Measurements from ENCODE around the gene CADPS2. TPM values are rescaled to one million over a fixed set of nuclear protein-coding genes. Genes with fewer than 3 reads are reported as not detected.
"Not testable (repeated sequence)": the region's sequence is repeated elsewhere in the genome, so short reads cannot be mapped to it uniquely, and the experiment has no call there.

Gene CADPS2
- total and polyA plus RNA-seq, 2 donors (not counting 3 experiments of a cell fraction or from before 2014, with no cell fraction given), result 9.5 to 22.6 TPM

DNA sequence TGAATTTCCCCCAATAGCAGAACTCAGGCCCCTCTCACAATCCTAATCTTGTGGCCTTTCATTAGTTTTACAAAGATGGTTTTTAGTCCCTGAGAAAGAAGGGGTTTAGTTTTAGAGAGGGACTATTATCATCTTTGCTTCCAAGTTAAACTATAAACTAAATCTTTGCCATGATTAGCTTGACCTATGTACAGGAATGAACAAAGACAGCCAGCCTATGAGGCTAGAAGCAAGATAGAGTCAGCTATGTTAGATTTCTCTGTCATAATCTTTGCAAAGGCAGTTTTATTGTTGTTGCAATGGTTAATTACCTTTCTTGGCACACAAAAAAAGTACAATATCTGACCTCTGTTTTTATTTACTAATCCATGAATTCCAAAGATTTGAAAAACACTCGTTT lies 206.4 kb downstream of the CADPS2 start:
- no peak for DNase-seq (ENCODE audit: low read depth, low spot score)
- H3K27ac ChIP-seq (ENCODE audit: insufficient read depth, low read depth, low read length), result no peak overlapping the region
- ChIA-PET CTCF (no interaction called here), POLR2A (no interaction called here)
- dilution Hi-C loops (cut with MboI; ENCODE audit: extremely low pct_ligation_motif_present, low sequenced_read_pairs), result no loop called here
- H3K27me3 ChIP-seq (ENCODE audit: control insufficient read depth in 2 of 2, insufficient read depth in 2 of 2, low read length in 2 of 2), result no peaks in the 10 kb centered on the region
- no TSS peak for BruUV-seq (replicated peaks)
- no peak overlapping the region for H3K9ac ChIP-seq (replicated peaks; ENCODE audit: extremely low read depth, insufficient read depth, low read length)
- H3K79me2 ChIP-seq (ENCODE audit: control insufficient read depth, insufficient read depth, low read length), result no peaks in the 10 kb centered on the region
- TF ChIP-seq JUN (IDR thresholded peaks at IDR 0.05; ENCODE audit: borderline replicate concordance, insufficient read depth, insufficient read length, low read depth) (no peak), EZH2 (IDR thresholded peaks at IDR 0.05; ENCODE audit: borderline replicate concordance, low read depth, low read length, severe bottlenecking) (no peak), POLR2AphosphoS5 (IDR thresholded peaks at IDR 0.05; ENCODE audit: insufficient read depth, low read depth, low read length) (no peak), POLR2A (IDR thresholded peaks at IDR 0.05; ENCODE audit: low read depth, low read length) (no peak), FOS (IDR thresholded peaks at IDR 0.05; ENCODE audit: borderline replicate concordance, insufficient read depth, low read length) (no peak), GATA2 (IDR thresholded peaks at IDR 0.05; ENCODE audit: insufficient read depth, insufficient read length, low read depth, low read length) (no peak), MYC (IDR thresholded peaks at IDR 0.05; ENCODE audit: low read depth, low read length) (no peak)
- TF ChIP-seq, protein P1, sequence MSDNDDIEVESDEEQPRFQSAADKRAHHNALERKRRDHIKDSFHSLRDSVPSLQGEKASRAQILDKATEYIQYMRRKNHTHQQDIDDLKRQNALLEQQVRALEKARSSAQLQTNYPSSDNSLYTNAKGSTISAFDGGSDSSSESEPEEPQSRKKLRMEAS (IDR thresholded peaks at IDR 0.05; ENCODE audit: insufficient read depth, insufficient read length), result no peak
- TF ChIP-seq, protein P2, sequence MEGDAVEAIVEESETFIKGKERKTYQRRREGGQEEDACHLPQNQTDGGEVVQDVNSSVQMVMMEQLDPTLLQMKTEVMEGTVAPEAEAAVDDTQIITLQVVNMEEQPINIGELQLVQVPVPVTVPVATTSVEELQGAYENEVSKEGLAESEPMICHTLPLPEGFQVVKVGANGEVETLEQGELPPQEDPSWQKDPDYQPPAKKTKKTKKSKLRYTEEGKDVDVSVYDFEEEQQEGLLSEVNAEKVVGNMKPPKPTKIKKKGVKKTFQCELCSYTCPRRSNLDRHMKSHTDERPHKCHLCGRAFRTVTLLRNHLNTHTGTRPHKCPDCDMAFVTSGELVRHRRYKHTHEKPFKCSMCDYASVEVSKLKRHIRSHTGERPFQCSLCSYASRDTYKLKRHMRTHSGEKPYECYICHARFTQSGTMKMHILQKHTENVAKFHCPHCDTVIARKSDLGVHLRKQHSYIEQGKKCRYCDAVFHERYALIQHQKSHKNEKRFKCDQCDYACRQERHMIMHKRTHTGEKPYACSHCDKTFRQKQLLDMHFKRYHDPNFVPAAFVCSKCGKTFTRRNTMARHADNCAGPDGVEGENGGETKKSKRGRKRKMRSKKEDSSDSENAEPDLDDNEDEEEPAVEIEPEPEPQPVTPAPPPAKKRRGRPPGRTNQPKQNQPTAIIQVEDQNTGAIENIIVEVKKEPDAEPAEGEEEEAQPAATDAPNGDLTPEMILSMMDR (IDR thresholded peaks at IDR 0.05; ENCODE audit: extremely low read depth in 1 of 2, insufficient read depth in 1 of 2, low read depth in 1 of 2, low read length in 2 of 2), result no peak
- no peaks in the 10 kb centered on the region for H4K20me1 ChIP-seq (replicated peaks; ENCODE audit: control insufficient read depth, extremely low read depth, insufficient read depth, low read length)
- FAIRE-seq, result no peak
- no peaks in the 10 kb centered on the region for H3K9me3 ChIP-seq (replicated peaks; ENCODE audit: control insufficient read depth, insufficient read depth, low read length)
- H3K4me2 ChIP-seq (ENCODE audit: insufficient read depth, low read length), result no peak overlapping the region
- no peaks in the 10 kb centered on the region for H3K4me1 ChIP-seq (ENCODE audit: control insufficient read depth, extremely low read depth, insufficient read depth, low read length)
- intact Hi-C loops (cut with micrococcal nuclease), result no loop called here
- no peaks in the 10 kb centered on the region for H3K9me1 ChIP-seq (replicated peaks; ENCODE audit: control insufficient read depth, extremely low read depth, insufficient read depth, low read length)
- no peak overlapping the region for H3K4me3 ChIP-seq (replicated peaks in 1 of 3; ENCODE audit: insufficient read depth in 1 of 3, low read depth in 1 of 3, low read length in 3 of 3)
- no peaks in the 10 kb centered on the region for H3K36me3 ChIP-seq (ENCODE audit: control insufficient read depth in 2 of 2, extremely low read depth in 1 of 2, insufficient read depth in 2 of 2, low read length in 2 of 2)
- H2AFZ ChIP-seq (ENCODE audit: low read depth, low read length), result no peak overlapping the region

DNA sequence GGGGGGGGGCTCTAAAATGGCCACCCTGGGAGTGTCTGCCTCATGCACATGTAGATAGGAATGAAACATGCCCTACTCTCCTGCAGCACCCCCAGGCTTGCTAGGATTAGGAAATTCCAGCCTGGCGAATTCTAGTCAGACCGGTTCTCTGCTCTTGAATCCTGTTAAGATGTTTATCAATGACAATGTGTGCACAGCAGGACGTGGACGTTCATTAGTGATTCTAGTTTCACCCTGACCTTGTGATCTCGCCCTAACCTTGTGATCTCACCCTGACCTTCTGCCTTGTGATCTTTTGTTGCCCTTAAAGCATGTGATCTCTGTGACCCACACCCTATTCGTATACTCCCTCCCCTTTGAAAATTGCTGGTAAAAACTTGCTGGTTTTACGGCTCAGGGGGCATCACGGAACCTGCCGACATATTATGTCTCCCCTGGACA lies 207.0 kb downstream of the CADPS2 start:
- FAIRE-seq; BruUV-seq (replicated peaks): not testable (repeated sequence)

More for the DNA sequence above, 207.0 kb downstream of the CADPS2 start:
- intact Hi-C loops (cut with micrococcal nuclease); H3K4me2 ChIP-seq (ENCODE audit: insufficient read depth, low read length); dilution Hi-C loops (cut with MboI; ENCODE audit: extremely low pct_ligation_motif_present, low sequenced_read_pairs); H3K27me3 ChIP-seq (ENCODE audit: control insufficient read depth in 2 of 2, insufficient read depth in 2 of 2, low read length in 2 of 2); POLR2A ChIA-PET; CTCF ChIA-PET; H4K20me1 ChIP-seq (replicated peaks; ENCODE audit: control insufficient read depth, extremely low read depth, insufficient read depth, low read length); H3K9me3 ChIP-seq (replicated peaks; ENCODE audit: control insufficient read depth, insufficient read depth, low read length); H3K9ac ChIP-seq (replicated peaks; ENCODE audit: extremely low read depth, insufficient read depth, low read length); H3K27ac ChIP-seq (ENCODE audit: insufficient read depth, low read depth, low read length); H3K79me2 ChIP-seq (ENCODE audit: control insufficient read depth, insufficient read depth, low read length); H2AFZ ChIP-seq (ENCODE audit: low read depth, low read length); H3K4me3 ChIP-seq (replicated peaks in 1 of 3; ENCODE audit: insufficient read depth in 1 of 3, low read depth in 1 of 3, low read length in 3 of 3); H3K4me1 ChIP-seq (ENCODE audit: control insufficient read depth, extremely low read depth, insufficient read depth, low read length); H3K9me1 ChIP-seq (replicated peaks; ENCODE audit: control insufficient read depth, extremely low read depth, insufficient read depth, low read length); H3K36me3 ChIP-seq (ENCODE audit: control insufficient read depth in 2 of 2, extremely low read depth in 1 of 2, insufficient read depth in 2 of 2, low read length in 2 of 2); DNase-seq (ENCODE audit: low read depth, low spot score): not testable (repeated sequence)
